IMR-90 (cell line): ENCODE data around the gene RHBDF1. TPM values are rescaled to one million over a fixed set of nuclear protein-coding genes. Genes with fewer than 3 reads are reported as not detected.
A peak's percentile ranks its signal among the peaks of the same experiment; 100 is the strongest.

Experiments
- ATAC-seq: fragments of 200-7000 bp; cut with Tn5 transposase; 2 replicates; pipeline ENCODE4 v1.9.1; 2020; ENCODE audit warnings: low read depth, mild to moderate bottlenecking, moderate library complexity
- BruUV-seq: library from RNA; stranded (reverse); fragments of 400-500 nt; replicated peaks from 2 replicates; lab custom pipeline; 2021; lab: Mats Ljungman, UMichigan
- CTCF ChIA-PET: fragments of 300-600 bp; formaldehyde crosslinking; extraction: SDS; loops from one replicate; lab custom pipeline; 2021; ENCODE audit warnings: antibody characterized with exemption; lab: Yijun Ruan, JAX
- POLR2A ChIA-PET: fragments of 300-600 bp; sonication (Branson Sonifier 250); formaldehyde crosslinking; loops from one replicate; lab custom pipeline; 2022; ENCODE audit warnings: antibody characterized with exemption; ENCODE audit not compliant: unreplicated experiment; lab: Charles Lee
- DNase-seq: peaks from one replicate; pipeline ENCODE4 v3.0.0; 2013
- H2AFZ ChIP-seq: replicated peaks from 2 replicates; pipeline ENCODE3; 2013; ENCODE audit warnings: low read length, mild to moderate bottlenecking; ENCODE audit not compliant: poor library complexity
- H2AK5ac ChIP-seq: 2 replicates; pipeline ENCODE4 v1.6.1; 2013; ENCODE audit warnings: low read depth, low read length, inconsistent platforms
- H2AK9ac ChIP-seq: replicated peaks from 2 replicates; pipeline ENCODE3; 2013; ENCODE audit warnings: mild to moderate bottlenecking, low read depth, low read length, moderate library complexity; ENCODE audit not compliant: poor library complexity
- H2BK120ac ChIP-seq: 2 replicates; pipeline ENCODE4 v1.6.1; 2013; ENCODE audit warnings: low read depth, low read length, inconsistent platforms
- H2BK15ac ChIP-seq: 3 replicates; pipeline ENCODE4 v1.6.1; 2013; ENCODE audit warnings: low read depth, low read length, inconsistent platforms
- H2BK20ac ChIP-seq: 2 replicates; pipeline ENCODE4 v1.6.1; 2013; ENCODE audit warnings: low read depth, mild to moderate bottlenecking, inconsistent platforms, low read length, moderate library complexity
- H2BK5ac ChIP-seq: 2 replicates; pipeline ENCODE4 v1.6.1; 2013; ENCODE audit warnings: mild to moderate bottlenecking, low read depth, low read length, inconsistent platforms; ENCODE audit not compliant: poor library complexity, severe bottlenecking
- H3K14ac ChIP-seq: replicated peaks from 2 replicates; pipeline ENCODE4 v1.6.1; 2013; ENCODE audit warnings: low read depth, low read length, inconsistent platforms
- H3K18ac ChIP-seq: 2 replicates; pipeline ENCODE4 v1.6.1; 2013; ENCODE audit warnings: low read depth, low read length, control low read depth
- H3K23ac ChIP-seq: 2 replicates; pipeline ENCODE4 v1.6.1; 2013; ENCODE audit warnings: low read depth, low read length, inconsistent platforms
- H3K27ac ChIP-seq: 2 replicates; pipeline ENCODE4 v1.5.1; 2013; ENCODE audit warnings: mild to moderate bottlenecking, control low read depth, low read length; ENCODE audit not compliant: insufficient read depth
- H3K27me3 ChIP-seq: 2 replicates; pipeline ENCODE4 v1.6.1; 2013; ENCODE audit warnings: low read length; ENCODE audit not compliant: control insufficient read depth, insufficient read depth
- H3K36me3 ChIP-seq: 2 replicates; pipeline ENCODE4 v1.6.1; 2013; ENCODE audit warnings: low read length, mixed read lengths; ENCODE audit not compliant: control insufficient read depth, insufficient read depth
- H3K4ac ChIP-seq: 2 replicates; pipeline ENCODE4 v1.6.1; 2013; ENCODE audit warnings: low read depth, low read length, inconsistent platforms
- H3K4me1 ChIP-seq: 2 replicates; pipeline ENCODE4 v1.6.1; 2013; ENCODE audit warnings: low read length, mixed read lengths; ENCODE audit not compliant: control insufficient read depth, insufficient read depth
- H3K4me2 ChIP-seq: 2 replicates; pipeline ENCODE4 v1.6.1; 2013; ENCODE audit warnings: low read depth, mild to moderate bottlenecking, control low read depth, low read length, moderate library complexity
- H3K4me3 ChIP-seq: 2 replicates; pipeline ENCODE4 v1.5.1; 2013; ENCODE audit warnings: low read depth, mild to moderate bottlenecking, control low read depth, low read length, moderate library complexity; ENCODE audit not compliant: insufficient read depth
- H3K56ac ChIP-seq: 2 replicates; pipeline ENCODE4 v1.6.1; 2013; ENCODE audit warnings: low read length, inconsistent platforms; ENCODE audit not compliant: insufficient read depth; ENCODE audit errors: extremely low read depth
- H3K79me1 ChIP-seq, 2 experiments: 2 replicates each; pipeline ENCODE4 v1.6.1; 2013; ENCODE audit warnings: low read length in 2 of 2, inconsistent platforms in 1 of 2, low read depth in 1 of 2
- H3K9ac ChIP-seq: 2 replicates; pipeline ENCODE4 v1.6.1; 2013; ENCODE audit warnings: low read depth, low read length, control low read depth
- H3K9me1 ChIP-seq: 2 replicates; pipeline ENCODE4 v1.6.1; 2013; ENCODE audit warnings: low read length, inconsistent platforms; ENCODE audit not compliant: insufficient read depth
- H3K9me3 ChIP-seq: 2 replicates; pipeline ENCODE4 v1.6.1; 2013; ENCODE audit warnings: low read length; ENCODE audit not compliant: control insufficient read depth, insufficient read depth
- H4K20me1 ChIP-seq: 2 replicates; pipeline ENCODE4 v1.6.1; 2013; ENCODE audit warnings: low read length, inconsistent platforms; ENCODE audit not compliant: insufficient read depth
- H4K5ac ChIP-seq: 2 replicates; pipeline ENCODE4 v1.6.1; 2013; ENCODE audit warnings: mild to moderate bottlenecking, low read depth, low read length, control low read depth
- H4K8ac ChIP-seq, 2 experiments: 2 replicates each; pipeline ENCODE4 v1.6.1; 2013; ENCODE audit warnings: low read depth in 2 of 2, low read length in 2 of 2, control low read depth in 1 of 2, inconsistent platforms in 1 of 2
- H4K91ac ChIP-seq: 2 replicates; pipeline ENCODE4 v1.6.1; 2013; ENCODE audit warnings: low read depth, low read length, inconsistent platforms; ENCODE audit not compliant: insufficient read depth
- CEBPB ChIP-seq: IDR thresholded peaks from 2 replicates; pipeline ENCODE4 v1.6.1; 2012; ENCODE audit warnings: low read depth, low read length, improper control_type of control experiment
- FOS ChIP-seq: fragments of 150-350 bp; IDR thresholded peaks from 2 replicates; pipeline ENCODE4 v1.6.1; 2016; ENCODE audit warnings: low read depth, low read length
- MAFK ChIP-seq: IDR thresholded peaks from 2 replicates; pipeline ENCODE4 v1.6.1; 2012; ENCODE audit warnings: low read depth, low read length, improper control_type of control experiment
- MAZ ChIP-seq: IDR thresholded peaks from 2 replicates; pipeline ENCODE4 v1.6.1; 2012; ENCODE audit warnings: low read depth, mild to moderate bottlenecking, low read length, improper control_type of control experiment, moderate library complexity, borderline replicate concordance
- MXI1 ChIP-seq: IDR thresholded peaks from 2 replicates; pipeline ENCODE4 v1.6.1; 2012; ENCODE audit warnings: low read depth, mild to moderate bottlenecking, low read length, moderate library complexity, borderline replicate concordance
- NFE2L2 ChIP-seq: fragments of 150-350 bp; IDR thresholded peaks from 2 replicates; pipeline ENCODE4 v1.6.1; 2016; ENCODE audit warnings: low read depth, mild to moderate bottlenecking, low read length
- RAD21 ChIP-seq: IDR thresholded peaks from 2 replicates; pipeline ENCODE4 v1.6.1; 2012; ENCODE audit warnings: low read length, improper control_type of control experiment
- RCOR1 ChIP-seq: IDR thresholded peaks from 2 replicates; pipeline ENCODE4 v1.6.1; 2012; ENCODE audit warnings: mild to moderate bottlenecking, low read length, improper control_type of control experiment; ENCODE audit not compliant: insufficient replicate concordance
- WGBS, 2 experiments: methylation state at CpG; one replicate each; pipeline versions ENCODE4 v1.1.5 to v1.1.7; 2013; ENCODE audit warnings: missing lambda C conversion rate in 2 of 2; ENCODE audit not compliant: insufficient read length in 1 of 2; ENCODE audit errors: extremely low coverage in 2 of 2; 5-methylcytosine and 5-hydroxymethylcytosine counted together
- dilution Hi-C: fragments of 300-500 bp; cut with HindIII; formaldehyde crosslinking; loops from one replicate; pipeline ENCODE4 v1.14.3; 2018; ENCODE audit warnings: low sequenced_read_pairs; ENCODE audit not compliant: unreplicated experiment
- in situ Hi-C: fragments of 300-500 bp; cut with MboI; formaldehyde crosslinking; loops from 3 replicates; pipeline ENCODE4 v1.14.3; 2019; ENCODE audit warnings: low sequenced_read_pairs, inconsistent platforms, mixed read lengths
- intact Hi-C: fragments of 100-400 bp; cut with micrococcal nuclease; formaldehyde crosslinking; loops from 2 replicates; pipeline ENCODE4 v1.10.0; 2022
- polyA plus RNA-seq, 3 experiments: library from polyadenylated mRNA; depleted of rRNA; stranded (reverse); fragments of >200 nt; gene quantifications; 2 replicates each; pipeline ENCODE4 v1.2.3, GENCODE V29; 2012; ENCODE audit warnings: low replicate concordance in 1 of 3
- total RNA-seq: library from RNA; depleted of rRNA; stranded (reverse); fragments of >200 nt; gene quantifications from 2 replicates; pipeline ENCODE4 v1.2.3, GENCODE V29; 2012
- TF ChIP-seq, protein P1 (sequence below): conservative IDR thresholded peaks from 2 replicates; pipeline ENCODE4 v1.5.1; 2012; ENCODE audit warnings: mild to moderate bottlenecking, low read depth, low read length, improper control_type of control experiment
- TF ChIP-seq, protein P2 (sequence below): fragments of 150-350 bp; IDR thresholded peaks from 2 replicates; pipeline ENCODE4 v1.6.1; 2016; ENCODE audit warnings: low read depth, mild to moderate bottlenecking, low read length, moderate library complexity, borderline replicate concordance

RHBDF1 gene
- total and polyA plus RNA-seq, 2 of the 4 experiments (the other 2 are of a cell fraction) = 13.8 to 86.6 TPM

DNA sequence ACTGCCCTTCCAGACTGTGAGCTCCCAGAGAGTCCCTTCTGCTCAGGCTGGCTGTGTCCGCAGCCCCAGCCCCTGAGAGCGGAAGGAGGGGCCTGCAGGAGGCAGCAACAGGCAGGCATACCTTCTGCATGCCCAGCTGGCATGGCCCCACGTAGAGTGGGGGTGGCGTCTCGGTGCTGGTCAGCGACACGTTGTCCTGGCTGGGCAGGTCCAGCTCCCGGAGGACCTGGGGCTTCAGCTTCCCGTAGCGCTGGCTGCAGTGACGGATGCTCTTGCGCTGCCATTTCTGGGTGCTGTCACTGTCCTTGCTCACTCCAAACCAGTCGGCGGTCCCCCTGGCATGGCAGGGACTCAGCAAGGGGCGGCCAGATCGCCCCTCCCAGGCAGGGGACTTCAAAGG is 9.0 kb downstream of the RHBDF1 start:
- ChIA-PET CTCF (no interaction called here), POLR2A (no interaction called here)
- Histone ChIP-seq H3K27me3 (no peaks in the 10 kb centered on the region), H3K14ac (no peak overlapping the region), H3K56ac (no peak overlapping the region), H2AFZ (no peak overlapping the region), H3K18ac (no peak overlapping the region), H3K4me1 (peaks cover 20% of the 10 kb centered on the region), H3K23ac (no peak overlapping the region), H3K27ac (no peak overlapping the region), H3K9me3 (no peaks in the 10 kb centered on the region), H3K9ac (no peak overlapping the region), H4K5ac (no peak overlapping the region), H3K79me1 (peaks cover 24 to 67% of the 10 kb centered on the region in 2 experiments), H2BK120ac (no peak overlapping the region), H3K4me2 (no peak overlapping the region), H2AK9ac (peak overlapping the region; percentile 9), H3K4ac (no peak overlapping the region), H3K4me3 (no peak overlapping the region), H2AK5ac (no peak overlapping the region), H2BK5ac (no peak overlapping the region), H4K8ac (no peak overlapping the region), H3K9me1 (0 out of 2 replicates have a peak, but pooled peaks cover under 1% of the 10 kb centered on the region), H3K36me3 (peaks cover 64% of the 10 kb centered on the region), H2BK20ac (no peak overlapping the region), H4K91ac (no peak overlapping the region), H4K20me1 (peaks cover 72% of the 10 kb centered on the region), H2BK15ac (no peak overlapping the region)
- DNase-seq (no peak), ATAC-seq (no peak)
- in situ Hi-C loops = no loop called here
- no TSS peak for BruUV-seq
- WGBS, 2 experiments = 97% methylated on average over 13 of the region's 16 CpGs; no CpG with 5 or more reads in 1 of the 2 experiments
- TF ChIP-seq RAD21 = no peak
- TF ChIP-seq, protein P1, sequence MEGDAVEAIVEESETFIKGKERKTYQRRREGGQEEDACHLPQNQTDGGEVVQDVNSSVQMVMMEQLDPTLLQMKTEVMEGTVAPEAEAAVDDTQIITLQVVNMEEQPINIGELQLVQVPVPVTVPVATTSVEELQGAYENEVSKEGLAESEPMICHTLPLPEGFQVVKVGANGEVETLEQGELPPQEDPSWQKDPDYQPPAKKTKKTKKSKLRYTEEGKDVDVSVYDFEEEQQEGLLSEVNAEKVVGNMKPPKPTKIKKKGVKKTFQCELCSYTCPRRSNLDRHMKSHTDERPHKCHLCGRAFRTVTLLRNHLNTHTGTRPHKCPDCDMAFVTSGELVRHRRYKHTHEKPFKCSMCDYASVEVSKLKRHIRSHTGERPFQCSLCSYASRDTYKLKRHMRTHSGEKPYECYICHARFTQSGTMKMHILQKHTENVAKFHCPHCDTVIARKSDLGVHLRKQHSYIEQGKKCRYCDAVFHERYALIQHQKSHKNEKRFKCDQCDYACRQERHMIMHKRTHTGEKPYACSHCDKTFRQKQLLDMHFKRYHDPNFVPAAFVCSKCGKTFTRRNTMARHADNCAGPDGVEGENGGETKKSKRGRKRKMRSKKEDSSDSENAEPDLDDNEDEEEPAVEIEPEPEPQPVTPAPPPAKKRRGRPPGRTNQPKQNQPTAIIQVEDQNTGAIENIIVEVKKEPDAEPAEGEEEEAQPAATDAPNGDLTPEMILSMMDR = no peak
- TF ChIP-seq MXI1 = no peak
- no peak for TF ChIP-seq NFE2L2
- TF ChIP-seq MAZ = no peak
- TF ChIP-seq MAFK = no peak
- no peak for TF ChIP-seq RCOR1
- TF ChIP-seq, protein P2, sequence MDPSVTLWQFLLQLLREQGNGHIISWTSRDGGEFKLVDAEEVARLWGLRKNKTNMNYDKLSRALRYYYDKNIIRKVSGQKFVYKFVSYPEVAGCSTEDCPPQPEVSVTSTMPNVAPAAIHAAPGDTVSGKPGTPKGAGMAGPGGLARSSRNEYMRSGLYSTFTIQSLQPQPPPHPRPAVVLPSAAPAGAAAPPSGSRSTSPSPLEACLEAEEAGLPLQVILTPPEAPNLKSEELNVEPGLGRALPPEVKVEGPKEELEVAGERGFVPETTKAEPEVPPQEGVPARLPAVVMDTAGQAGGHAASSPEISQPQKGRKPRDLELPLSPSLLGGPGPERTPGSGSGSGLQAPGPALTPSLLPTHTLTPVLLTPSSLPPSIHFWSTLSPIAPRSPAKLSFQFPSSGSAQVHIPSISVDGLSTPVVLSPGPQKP = no peak
- no peak for TF ChIP-seq FOS
- TF ChIP-seq CEBPB = no peak
- intact Hi-C loops = no loop called here
- dilution Hi-C loops = no loop called here
